Nephron (organoid): Measurements from ENCODE around the gene LCAT.

Experiments used
- H3K27ac Mint-ChIP-seq, 3 experiments: 2 replicates each; pipeline ENCODE4 v1.8.0; 2020; ENCODE audit warnings: mixed read lengths in 3 of 3, mild to moderate bottlenecking in 2 of 3, moderate library complexity in 1 of 3
- H3K27me3 Mint-ChIP-seq: 2 replicates; pipeline ENCODE4 v1.8.0; 2021; ENCODE audit warnings: low read depth, mild to moderate bottlenecking, moderate library complexity, mixed read lengths
- H3K36me3 Mint-ChIP-seq: 2 replicates; pipeline ENCODE4 v1.8.0; 2020; ENCODE audit warnings: low read depth, mixed read lengths
- H3K4me1 Mint-ChIP-seq: 2 replicates; pipeline ENCODE4 v1.8.0; 2020; ENCODE audit warnings: mixed read lengths
- H3K4me3 Mint-ChIP-seq, 3 experiments: 2 replicates each; pipeline ENCODE4 v1.8.0; 2020; ENCODE audit warnings: mild to moderate bottlenecking in 3 of 3, mixed read lengths in 3 of 3, moderate library complexity in 2 of 3
- H3K9me3 Mint-ChIP-seq: 2 replicates; pipeline ENCODE4 v1.8.0; 2020; ENCODE audit warnings: mixed read lengths
- TF ChIP-seq, protein P1 (sequence below), 3 experiments: fragments of 200-600 bp; sonication (generic); IDR thresholded peaks; one replicate each; pipeline ENCODE4 v1.5.0; 2021; ENCODE audit warnings: antibody characterized with exemption in 3 of 3; ENCODE audit not compliant: unreplicated experiment in 3 of 3

The LCAT gene

DNA sequence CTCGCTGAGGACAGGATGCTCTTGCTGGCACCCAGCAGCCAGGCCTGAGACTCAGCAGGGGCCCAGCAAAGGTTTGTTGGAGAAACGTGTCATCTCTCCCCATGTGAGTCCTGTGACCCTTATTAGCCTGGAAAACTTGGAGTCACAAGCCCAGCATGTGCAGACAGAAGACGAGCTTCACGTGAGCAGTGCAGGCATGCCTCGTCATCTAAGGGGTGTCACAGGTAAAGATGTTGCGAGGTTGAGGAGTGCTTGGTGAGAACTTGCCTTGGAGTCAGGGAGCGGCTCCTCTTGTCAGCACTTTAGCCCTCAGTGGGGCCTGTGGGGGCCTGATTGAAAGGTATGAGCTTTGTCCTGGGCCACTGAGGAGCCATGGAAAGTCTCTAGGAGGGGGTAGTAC, 10.1 kb downstream of the LCAT start:
- Mint-ChIP-seq H3K36me3 (no peaks in the 10 kb centered on the region), H3K27ac (peak overlapping the region in 1 of 3 experiments; percentile 99), H3K9me3 (no peaks in the 10 kb centered on the region), H3K4me1 (peaks cover 30% of the 10 kb centered on the region), H3K4me3 (peak overlapping the region; percentile 100), H3K27me3 (no peaks in the 10 kb centered on the region)
- TF ChIP-seq, protein P1, sequence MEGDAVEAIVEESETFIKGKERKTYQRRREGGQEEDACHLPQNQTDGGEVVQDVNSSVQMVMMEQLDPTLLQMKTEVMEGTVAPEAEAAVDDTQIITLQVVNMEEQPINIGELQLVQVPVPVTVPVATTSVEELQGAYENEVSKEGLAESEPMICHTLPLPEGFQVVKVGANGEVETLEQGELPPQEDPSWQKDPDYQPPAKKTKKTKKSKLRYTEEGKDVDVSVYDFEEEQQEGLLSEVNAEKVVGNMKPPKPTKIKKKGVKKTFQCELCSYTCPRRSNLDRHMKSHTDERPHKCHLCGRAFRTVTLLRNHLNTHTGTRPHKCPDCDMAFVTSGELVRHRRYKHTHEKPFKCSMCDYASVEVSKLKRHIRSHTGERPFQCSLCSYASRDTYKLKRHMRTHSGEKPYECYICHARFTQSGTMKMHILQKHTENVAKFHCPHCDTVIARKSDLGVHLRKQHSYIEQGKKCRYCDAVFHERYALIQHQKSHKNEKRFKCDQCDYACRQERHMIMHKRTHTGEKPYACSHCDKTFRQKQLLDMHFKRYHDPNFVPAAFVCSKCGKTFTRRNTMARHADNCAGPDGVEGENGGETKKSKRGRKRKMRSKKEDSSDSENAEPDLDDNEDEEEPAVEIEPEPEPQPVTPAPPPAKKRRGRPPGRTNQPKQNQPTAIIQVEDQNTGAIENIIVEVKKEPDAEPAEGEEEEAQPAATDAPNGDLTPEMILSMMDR (IDR thresholded peaks at IDR 0.05; ENCODE audit: unreplicated experiment in 3 of 3): no peak

DNA sequence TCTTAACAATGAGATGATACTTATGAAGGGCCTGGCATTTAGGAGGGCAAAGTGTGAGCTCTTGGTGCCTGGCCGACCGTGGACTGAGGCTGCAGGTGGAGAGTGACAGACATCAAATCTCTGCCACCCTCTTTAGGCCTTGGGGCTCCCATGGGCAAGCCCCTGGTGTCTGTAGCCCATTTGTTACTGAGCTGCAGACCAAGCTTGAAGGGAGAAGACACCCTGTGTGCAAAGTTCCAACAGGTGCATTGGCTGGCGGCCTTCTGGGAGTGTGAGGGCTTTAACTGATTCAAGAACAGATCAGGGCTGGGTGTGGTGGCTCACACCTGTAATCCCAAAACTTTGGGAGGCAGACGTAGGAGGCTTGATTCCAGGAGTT, 11.5 kb downstream of the LCAT start:
- H3K4me1 Mint-ChIP-seq: peaks cover 30% of the 10 kb centered on the region
- no peak overlapping the region for H3K4me3 Mint-ChIP-seq
- H3K36me3 Mint-ChIP-seq: no peaks in the 10 kb centered on the region
- H3K9me3 Mint-ChIP-seq: no peaks in the 10 kb centered on the region
- TF ChIP-seq, protein P1 (IDR thresholded peaks at IDR 0.05; ENCODE audit: unreplicated experiment in 3 of 3): no peak
- H3K27ac Mint-ChIP-seq: no peak overlapping the region
- H3K27me3 Mint-ChIP-seq: no peaks in the 10 kb centered on the region

DNA sequence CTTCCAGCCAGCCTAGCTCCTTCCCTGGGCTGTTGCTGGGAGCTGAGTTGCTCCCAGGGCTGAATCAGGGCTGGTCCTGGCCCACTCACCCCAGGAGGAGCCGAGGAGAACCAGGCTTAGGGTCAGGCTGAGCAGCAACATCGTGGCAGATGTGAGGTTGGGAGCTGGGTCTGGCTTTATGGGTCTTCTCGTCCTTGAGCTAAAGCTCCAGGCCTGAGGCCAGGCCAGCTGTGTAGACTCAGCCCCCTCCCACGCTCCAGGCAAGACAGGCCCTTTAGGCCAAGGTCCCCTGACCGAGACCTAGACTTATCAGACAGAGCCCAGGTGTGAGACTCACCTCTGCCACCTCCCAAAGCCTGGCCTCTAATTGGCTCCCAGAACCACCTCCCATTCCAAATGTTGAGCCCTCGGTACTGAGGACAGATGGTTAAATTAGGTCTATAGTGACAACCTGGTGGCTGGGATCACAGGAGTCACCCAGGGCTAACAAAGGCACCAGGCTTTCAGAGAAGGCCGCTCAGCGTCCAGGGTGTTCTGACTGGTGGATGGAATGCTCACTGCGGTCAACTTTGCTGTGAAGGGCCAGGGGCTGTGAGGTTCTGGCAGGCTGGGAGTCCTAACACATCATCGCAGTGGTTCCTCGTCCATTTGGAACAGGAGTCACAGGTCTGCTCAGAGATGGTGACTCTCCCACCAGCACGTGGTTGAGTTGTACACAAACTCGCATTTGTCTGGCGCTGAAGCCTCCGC, 12.0 kb downstream of the LCAT start, which contains the start of gene CTRL:
Gene CTRL, minus strand, starts transcription at position 151 of the 750 bp plus-strand sequence. Its CDS starts 10 bp downstream, at position 141.
- Mint-ChIP-seq H3K27me3 (no peaks in the 10 kb centered on the region), H3K27ac (no peak within 1 kb of the TSS), H3K4me3 (no peak within 1 kb of the TSS), H3K36me3 (no peaks in the 10 kb centered on the region), H3K9me3 (no peaks in the 10 kb centered on the region), H3K4me1 (peaks cover 24% of the 10 kb centered on the region)
- TF ChIP-seq, protein P1 (IDR thresholded peaks at IDR 0.05; ENCODE audit: unreplicated experiment in 3 of 3): no peak

DNA sequence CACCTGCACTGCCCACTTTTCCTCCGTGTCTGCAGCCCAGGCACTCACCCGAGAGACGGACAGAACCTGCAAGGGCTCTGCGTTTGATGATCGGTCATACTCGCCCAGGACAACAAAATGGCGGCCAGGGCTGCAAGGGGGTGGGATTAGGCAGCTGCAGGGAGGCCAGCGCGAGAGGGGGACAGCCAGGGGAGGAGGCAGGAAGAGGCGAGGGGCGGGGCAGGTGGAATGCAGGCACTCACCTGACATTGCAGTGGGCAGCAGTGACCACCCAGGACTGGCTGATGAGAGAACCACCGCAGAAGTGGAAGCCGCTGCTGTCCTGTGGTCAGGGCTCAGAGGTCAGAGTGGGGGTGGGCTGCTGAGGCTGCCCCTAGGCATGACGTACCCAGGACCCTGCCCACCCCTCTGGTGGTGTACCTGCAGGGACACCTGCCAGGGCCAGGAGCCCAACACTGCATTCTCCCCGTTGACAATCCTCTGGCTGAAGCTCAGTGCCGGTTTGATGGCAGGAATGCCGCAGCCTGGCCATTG, 13.2 kb downstream of the LCAT start:
- no peaks in the 10 kb centered on the region for H3K36me3 Mint-ChIP-seq
- peaks cover 20% of the 10 kb centered on the region for H3K4me1 Mint-ChIP-seq
- no peak overlapping the region for H3K27ac Mint-ChIP-seq
- no peaks in the 10 kb centered on the region for H3K9me3 Mint-ChIP-seq
- no peaks in the 10 kb centered on the region for H3K27me3 Mint-ChIP-seq
- H3K4me3 Mint-ChIP-seq: no peak overlapping the region
- TF ChIP-seq, protein P1 (IDR thresholded peaks at IDR 0.05; ENCODE audit: unreplicated experiment in 3 of 3): no peak

DNA sequence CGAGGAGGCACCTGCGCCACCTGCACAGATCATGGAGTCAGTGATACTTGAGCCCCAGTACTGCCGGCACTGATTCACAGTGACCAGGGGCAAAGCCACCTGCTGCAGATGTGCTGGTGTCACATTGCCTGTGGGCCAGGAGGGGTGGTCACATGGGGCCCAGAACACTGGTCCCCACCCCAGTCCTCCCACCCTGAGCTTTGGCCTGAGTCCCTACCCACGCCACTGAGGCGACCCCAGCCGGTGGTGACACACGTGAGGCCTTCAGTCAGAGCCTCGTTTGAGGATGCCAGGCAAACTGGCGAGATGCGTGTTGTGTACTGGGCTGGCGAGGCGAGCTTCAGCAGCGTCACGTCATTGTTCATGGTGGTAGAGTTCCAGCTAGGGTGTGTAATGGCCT, 13.7 kb downstream of the LCAT start:
- peaks cover 14% of the 10 kb centered on the region for H3K4me1 Mint-ChIP-seq
- TF ChIP-seq, protein P1 (IDR thresholded peaks at IDR 0.05; ENCODE audit: unreplicated experiment in 3 of 3): no peak
- H3K36me3 Mint-ChIP-seq: no peaks in the 10 kb centered on the region
- no peak overlapping the region for H3K27ac Mint-ChIP-seq
- no peak overlapping the region for H3K4me3 Mint-ChIP-seq
- no peaks in the 10 kb centered on the region for H3K9me3 Mint-ChIP-seq
- no peaks in the 10 kb centered on the region for H3K27me3 Mint-ChIP-seq
